A549 (cell line): ENCODE results near the gene KATNAL1.

Source experiments
- CBX2 ChIP-seq: fragments of 200-600 bp; sonication (generic); IDR thresholded peaks from 2 replicates; pipeline ENCODE4 v1.6.1; 2016; ENCODE audit warnings: low read depth, mild to moderate bottlenecking, borderline replicate concordance
- CHD4 ChIP-seq: fragments of 200-600 bp; sonication (generic); IDR thresholded peaks from 2 replicates; pipeline ENCODE4 v1.6.1; 2016; ENCODE audit warnings: antibody characterized with exemption, mild to moderate bottlenecking, borderline replicate concordance
- EP300 ChIP-seq, 2 experiments: fragments of >200 bp; sonication (Bioruptor Twin); formaldehyde crosslinking; IDR thresholded peaks; 2 replicates in 1 of 2; 3 replicates in 1 of 2; pipeline ENCODE4 v1.6.1; 2016 to 2017
- POLR2A ChIP-seq: IDR thresholded peaks from 2 replicates; pipeline ENCODE4 v1.6.1; 2012; ENCODE audit warnings: mild to moderate bottlenecking, low read length
- USF2 ChIP-seq: fragments of 450-650 bp; IDR thresholded peaks from 2 replicates; pipeline ENCODE4 v1.6.1; 2014; ENCODE audit warnings: antibody characterized with exemption
- TF ChIP-seq, protein P1 (sequence below): fragments of >200 bp; sonication (Bioruptor Twin); formaldehyde crosslinking; IDR thresholded peaks from 3 replicates; pipeline ENCODE4 v1.5.1; 2016

GRCh38 chr13:30234619-30235162 is 72.7 kb downstream of the KATNAL1 start:
- TF ChIP-seq EP300 (IDR thresholded peaks at IDR 0.05): no peak
- no peak for TF ChIP-seq USF2
- TF ChIP-seq, protein P1, sequence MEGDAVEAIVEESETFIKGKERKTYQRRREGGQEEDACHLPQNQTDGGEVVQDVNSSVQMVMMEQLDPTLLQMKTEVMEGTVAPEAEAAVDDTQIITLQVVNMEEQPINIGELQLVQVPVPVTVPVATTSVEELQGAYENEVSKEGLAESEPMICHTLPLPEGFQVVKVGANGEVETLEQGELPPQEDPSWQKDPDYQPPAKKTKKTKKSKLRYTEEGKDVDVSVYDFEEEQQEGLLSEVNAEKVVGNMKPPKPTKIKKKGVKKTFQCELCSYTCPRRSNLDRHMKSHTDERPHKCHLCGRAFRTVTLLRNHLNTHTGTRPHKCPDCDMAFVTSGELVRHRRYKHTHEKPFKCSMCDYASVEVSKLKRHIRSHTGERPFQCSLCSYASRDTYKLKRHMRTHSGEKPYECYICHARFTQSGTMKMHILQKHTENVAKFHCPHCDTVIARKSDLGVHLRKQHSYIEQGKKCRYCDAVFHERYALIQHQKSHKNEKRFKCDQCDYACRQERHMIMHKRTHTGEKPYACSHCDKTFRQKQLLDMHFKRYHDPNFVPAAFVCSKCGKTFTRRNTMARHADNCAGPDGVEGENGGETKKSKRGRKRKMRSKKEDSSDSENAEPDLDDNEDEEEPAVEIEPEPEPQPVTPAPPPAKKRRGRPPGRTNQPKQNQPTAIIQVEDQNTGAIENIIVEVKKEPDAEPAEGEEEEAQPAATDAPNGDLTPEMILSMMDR: no peak
- no peak for TF ChIP-seq POLR2A
- TF ChIP-seq CHD4: no peak
- TF ChIP-seq CBX2: no peak
